Activated CD4-positive, alpha-beta T cell treated with anti-CD3 and anti-CD28 coated beads for 48 hours (primary cell): Measurements from ENCODE around the gene CAMK1G.
A peak's percentile ranks its signal among the peaks of the same experiment; 100 is the strongest.

Experiments used
- DNase-seq: peaks from one replicate; pipeline ENCODE4 v3.0.0-alpha.2; 2020

Gene CAMK1G

GRCh38 chr1:209565759-209566678, 17.5 kb upstream of the CAMK1G start:
- DNase-seq, result peak; percentile 87

GRCh38 chr1:209567698-209568175, 15.8 kb upstream of the CAMK1G start:
- no peak for DNase-seq

GRCh38 chr1:209569455-209570207, 13.9 kb upstream of the CAMK1G start:
- peak; percentile 87 for DNase-seq

GRCh38 chr1:209570743-209571142, 12.8 kb upstream of the CAMK1G start:
- DNase-seq, result no peak

- peak; percentile 80 for DNase-seq
Measured at GRCh38 chr1:209576392-209577197, 6.9 kb upstream of the CAMK1G start.

GRCh38 chr1:209577346-209577745, 6.2 kb upstream of the CAMK1G start:
- DNase-seq, result no peak

- no peak for DNase-seq
Measured at GRCh38 chr1:209580577-209580976, 2.9 kb upstream of the CAMK1G start.

- DNase-seq, result no peak
Measured at GRCh38 chr1:209584231-209584672, 738 bp downstream of the CAMK1G start.

- no peak for DNase-seq
Measured at GRCh38 chr1:209585197-209585596, 1.7 kb downstream of the CAMK1G start.

GRCh38 chr1:209585672-209586071, 2.2 kb downstream of the CAMK1G start:
- DNase-seq, result peak; percentile 28

GRCh38 chr1:209586221-209586740, 2.8 kb downstream of the CAMK1G start:
- DNase-seq, result no peak

- DNase-seq, result no peak
Measured at GRCh38 chr1:209587789-209588188, 4.3 kb downstream of the CAMK1G start.

- DNase-seq, result no peak
Measured at GRCh38 chr1:209589440-209589839, 5.9 kb downstream of the CAMK1G start.

- no peak for DNase-seq
Measured at GRCh38 chr1:209589863-209590262, 6.3 kb downstream of the CAMK1G start.

GRCh38 chr1:209590405-209590804, 6.9 kb downstream of the CAMK1G start:
- DNase-seq, result no peak

- no peak for DNase-seq
Measured at GRCh38 chr1:209593747-209594146, 10.2 kb downstream of the CAMK1G start.

GRCh38 chr1:209594440-209594839, 10.9 kb downstream of the CAMK1G start:
- DNase-seq, result no peak

GRCh38 chr1:209595028-209595427, 11.5 kb downstream of the CAMK1G start:
- DNase-seq, result no peak

GRCh38 chr1:209595599-209596285, 12.2 kb downstream of the CAMK1G start:
- no peak for DNase-seq

GRCh38 chr1:209597499-209597898, 14.0 kb downstream of the CAMK1G start:
- DNase-seq, result no peak

- DNase-seq, result no peak
Measured at GRCh38 chr1:209598227-209598626, 14.7 kb downstream of the CAMK1G start.

- DNase-seq, result no peak
Measured at GRCh38 chr1:209600541-209600940, 17.0 kb downstream of the CAMK1G start.
